Kidney (tissue), 14 donors: ENCODE results near the gene NOL9. TPM values are rescaled to one million over a fixed set of nuclear protein-coding genes. Genes with fewer than 3 reads are reported as not detected.
A peak's percentile ranks its signal among the peaks of the same experiment; 100 is the strongest.

ENCODE experiments used
- DNase-seq, 5 donors: peaks; one replicate each; pipeline ENCODE4 v3.0.0-alpha.2; 2013 to 2020
- FAIRE-seq: peaks from 2 replicates; lab custom pipeline; 2012; peaks lifted over from hg19 to GRCh38; lab: Jason Lieb, UNC
- H3K27ac ChIP-seq, 2 donors: one replicate each; pipeline ENCODE4 v1.7.0; 2013; ENCODE audit warnings: low read depth in 2 of 2, low read length in 2 of 2, inconsistent platforms in 1 of 2
- H3K27me3 ChIP-seq: one replicate; pipeline ENCODE4 v1.7.1; 2013; ENCODE audit warnings: low read length, inconsistent platforms; ENCODE audit not compliant: control insufficient read depth, insufficient read depth
- H3K36me3 ChIP-seq, 3 donors: one replicate each; pipeline versions ENCODE4 v1.7.0 to v1.7.1; 2013; ENCODE audit warnings: low read length in 3 of 3, control low read depth in 1 of 3, inconsistent platforms in 1 of 3; ENCODE audit not compliant: insufficient read depth in 3 of 3, control insufficient read depth in 2 of 3
- H3K4me1 ChIP-seq, 3 donors: one replicate each; pipeline versions ENCODE4 v1.7.0 to v1.7.1; 2013; ENCODE audit warnings: low read length in 3 of 3, inconsistent platforms in 1 of 3, low read depth in 1 of 3; ENCODE audit not compliant: control insufficient read depth in 2 of 3, insufficient read depth in 2 of 3
- H3K4me3 ChIP-seq, 3 donors: one replicate each; pipeline versions ENCODE4 v1.7.0 to v1.8.1; 2013; ENCODE audit warnings: low read length in 3 of 3, control low read depth in 1 of 3, inconsistent platforms in 1 of 3
- H3K9ac ChIP-seq, 3 donors: one replicate each; pipeline versions ENCODE4 v1.7.0 to v1.7.1; 2013; ENCODE audit warnings: low read length in 3 of 3, control low read depth in 1 of 3, inconsistent platforms in 1 of 3
- H3K9me3 ChIP-seq, 3 donors: one replicate each; pipeline versions ENCODE4 v1.7.0 to v1.7.1; 2013; ENCODE audit warnings: low read length in 3 of 3, control low read depth in 1 of 3, inconsistent platforms in 1 of 3; ENCODE audit not compliant: control insufficient read depth in 2 of 3, insufficient read depth in 1 of 3
- intact Hi-C: fragments of 100-400 bp; cut with DNase I; formaldehyde crosslinking; loops from one replicate; pipeline ENCODE4 v1.11.1; 2022
- polyA plus RNA-seq: library from polyadenylated mRNA; stranded (reverse); fragments of 350-450 nt; fragmentation: Illumina TruSeq; extraction: RNeasy Lipid Tissue Mini Kit (QIAGEN cat#74804); gene quantifications from one replicate; pipeline ENCODE4 v1.2.3, GENCODE V29; 2014; ENCODE audit warnings: low read depth, low replicate concordance; ENCODE audit not compliant: insufficient read depth
- total RNA-seq: library from RNA; stranded (reverse); fragmentation: NEBNext Ultra II Directional; extraction: Animal tissue kit (Norgen Biotek cat#: 25700); gene quantifications from one replicate; pipeline ENCODE4 v1.2.1, GENCODE V29; 2021
- TF ChIP-seq, protein P1 (sequence below): IDR thresholded peaks from 3 replicates; pipeline ENCODE4 v1.5.1; 2012; ENCODE audit warnings: mild to moderate bottlenecking, moderate library complexity, borderline replicate concordance; ENCODE audit not compliant: insufficient read depth; ENCODE audit errors: extremely low read depth
- donor health status: control.
- donor health status: control.
- donor health status: control.
- donor health status: control.
- donor health status: control.
- donor health status: DM: yes; HTN: yes; CAD: no.
- donor health status: Normal renal cell carcinoma (clear cell type).

The NOL9 gene
- total and polyA plus RNA-seq, 2 donors from 2014 or later, result 4.3 to 28.7 TPM

DNA sequence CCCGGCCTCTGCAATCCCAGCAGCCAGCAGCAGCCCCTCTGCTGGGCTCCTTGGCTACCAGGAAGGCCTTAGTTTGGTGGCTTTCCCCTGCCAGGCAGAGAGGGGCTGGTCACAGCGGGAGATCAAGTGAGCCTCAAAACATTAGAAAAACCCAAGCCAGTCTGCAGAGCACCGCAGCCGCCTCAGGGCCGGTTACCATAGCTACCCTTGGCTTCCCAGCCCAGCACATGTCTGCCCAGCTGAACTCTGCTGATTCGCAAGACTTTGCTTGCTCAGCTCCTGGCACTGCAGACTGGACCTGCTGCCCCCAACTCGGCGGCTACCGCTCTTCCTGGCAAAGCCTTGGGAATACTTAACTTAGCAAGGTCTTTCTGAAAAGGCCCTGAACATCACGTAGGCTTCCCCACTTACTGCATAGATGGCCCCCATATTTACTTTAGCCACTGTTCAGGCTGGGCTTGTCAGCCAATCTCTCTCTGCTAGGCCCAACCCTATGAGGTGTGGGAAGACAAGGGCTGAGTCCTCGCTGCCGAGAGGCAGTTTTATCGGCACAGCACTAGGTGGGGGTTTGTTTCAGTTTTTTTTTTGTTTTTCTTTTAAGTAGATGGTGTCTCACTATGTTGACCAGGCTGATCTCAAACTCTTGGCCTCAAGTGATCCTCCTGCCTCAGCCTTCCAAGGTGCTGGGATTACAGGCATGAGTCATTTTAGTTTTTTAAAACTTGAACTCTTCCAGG, 34.2 kb downstream of the NOL9 start:
- Histone ChIP-seq H3K27ac (no peak overlapping the region), H3K4me1 (peaks cover 0 to 12% (median 5%) of the 10 kb centered on the region in 3 donors), H3K4me3 (no peak overlapping the region), H3K36me3 (peaks cover 0 to 1% (median under 1%) of the 10 kb centered on the region in 3 donors), H3K9ac (peak overlapping the region in 1 of 3 donors; percentile 26), H3K9me3 (no peaks in the 10 kb centered on the region), H3K27me3 (no peaks in the 10 kb centered on the region)
- intact Hi-C loops, result no loop called here
- TF ChIP-seq, protein P1, sequence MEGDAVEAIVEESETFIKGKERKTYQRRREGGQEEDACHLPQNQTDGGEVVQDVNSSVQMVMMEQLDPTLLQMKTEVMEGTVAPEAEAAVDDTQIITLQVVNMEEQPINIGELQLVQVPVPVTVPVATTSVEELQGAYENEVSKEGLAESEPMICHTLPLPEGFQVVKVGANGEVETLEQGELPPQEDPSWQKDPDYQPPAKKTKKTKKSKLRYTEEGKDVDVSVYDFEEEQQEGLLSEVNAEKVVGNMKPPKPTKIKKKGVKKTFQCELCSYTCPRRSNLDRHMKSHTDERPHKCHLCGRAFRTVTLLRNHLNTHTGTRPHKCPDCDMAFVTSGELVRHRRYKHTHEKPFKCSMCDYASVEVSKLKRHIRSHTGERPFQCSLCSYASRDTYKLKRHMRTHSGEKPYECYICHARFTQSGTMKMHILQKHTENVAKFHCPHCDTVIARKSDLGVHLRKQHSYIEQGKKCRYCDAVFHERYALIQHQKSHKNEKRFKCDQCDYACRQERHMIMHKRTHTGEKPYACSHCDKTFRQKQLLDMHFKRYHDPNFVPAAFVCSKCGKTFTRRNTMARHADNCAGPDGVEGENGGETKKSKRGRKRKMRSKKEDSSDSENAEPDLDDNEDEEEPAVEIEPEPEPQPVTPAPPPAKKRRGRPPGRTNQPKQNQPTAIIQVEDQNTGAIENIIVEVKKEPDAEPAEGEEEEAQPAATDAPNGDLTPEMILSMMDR, result no peak
- FAIRE-seq, result peak; percentile 67
- DNase-seq, result peak; percentile 81 to 90 (median 87)

DNA sequence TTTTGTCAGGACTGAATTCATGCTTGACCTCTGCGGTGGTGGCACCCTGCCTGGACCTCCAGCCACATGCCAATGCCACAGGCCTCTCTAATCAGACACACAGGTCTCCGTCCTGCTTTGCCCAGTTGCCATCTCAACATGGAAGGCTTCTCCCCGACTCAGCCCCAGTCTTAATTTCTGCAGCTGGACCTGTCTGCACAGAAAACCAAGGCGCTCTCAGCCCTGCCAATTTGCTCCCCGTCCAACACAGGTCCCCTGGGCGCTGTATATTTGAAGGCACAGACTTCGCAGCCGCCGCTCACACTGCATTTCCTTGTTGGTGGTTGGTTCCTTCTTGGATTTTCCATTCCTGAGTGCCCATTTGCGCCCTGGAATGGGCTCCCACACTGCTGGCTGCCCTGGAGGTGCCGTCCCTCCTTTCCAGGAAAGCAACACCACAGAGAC, 34.8 kb downstream of the NOL9 start:
- no peak for FAIRE-seq
- H3K27ac ChIP-seq, result no peak overlapping the region
- H3K36me3 ChIP-seq, result no peaks in the 10 kb centered on the region
- intact Hi-C loops, result no loop called here
- no peaks in the 10 kb centered on the region for H3K27me3 ChIP-seq
- DNase-seq, result peak in 3 of 5 donors; percentile 13 to 64 (median 23)
- H3K9ac ChIP-seq, result no peak overlapping the region
- peaks cover 0 to 12% (median 5%) of the 10 kb centered on the region in 3 donors for H3K4me1 ChIP-seq
- no peak overlapping the region for H3K4me3 ChIP-seq
- no peaks in the 10 kb centered on the region for H3K9me3 ChIP-seq
- TF ChIP-seq, protein P1, result no peak

DNA sequence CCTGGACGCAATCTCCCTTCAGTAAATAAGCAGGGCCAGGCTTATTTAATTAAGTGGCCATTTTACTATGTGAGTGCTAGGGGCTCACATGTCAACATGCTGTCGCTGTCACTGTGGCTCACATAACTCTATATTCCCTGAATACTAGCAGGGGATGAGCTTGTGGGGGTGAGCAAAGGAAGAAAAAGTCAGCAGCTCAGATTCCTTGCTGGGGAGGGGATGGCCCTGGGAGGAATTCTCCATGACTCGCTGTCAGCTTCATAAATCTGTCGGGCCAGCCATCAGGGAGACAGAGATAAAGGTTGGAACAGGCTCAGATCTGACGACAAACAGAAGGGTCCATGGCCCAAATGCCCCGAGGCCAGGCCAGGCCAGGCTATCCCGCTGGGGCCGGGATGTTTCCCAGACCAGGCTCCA, 36.9 kb downstream of the NOL9 start:
- H3K36me3 ChIP-seq, result no peaks in the 10 kb centered on the region
- no peaks in the 10 kb centered on the region for H3K9me3 ChIP-seq
- no peaks in the 10 kb centered on the region for H3K27me3 ChIP-seq
- H3K4me1 ChIP-seq, result peaks cover 0 to 12% (median 5%) of the 10 kb centered on the region in 3 donors
- FAIRE-seq (no peak), DNase-seq (peak; percentile 26 to 79 (median 67))
- intact Hi-C loops, result no loop called here
- no peak overlapping the region for H3K27ac ChIP-seq
- H3K4me3 ChIP-seq, result no peak overlapping the region
- TF ChIP-seq, protein P1, result no peak
- no peak overlapping the region for H3K9ac ChIP-seq
